Measurements from ENCODE around the gene SERPINA4.

The SERPINA4 gene

GRCh38 chr14:94543449-94544124 lies 17.7 kb upstream of the SERPINA4 start:
- DNase-seq = no peak

- DNase-seq = no peak
These were observed 16.5 kb upstream of the SERPINA4 start for GRCh38 chr14:94544726-94545125.

- DNase-seq = no peak
These were observed 16.0 kb upstream of the SERPINA4 start for GRCh38 chr14:94545131-94545841.

GRCh38 chr14:94547151-94547680 lies 14.0 kb upstream of the SERPINA4 start:
- DNase-seq = no peak

GRCh38 chr14:94547726-94548125 lies 13.5 kb upstream of the SERPINA4 start:
- no peak for DNase-seq

GRCh38 chr14:94548131-94548998 lies 12.9 kb upstream of the SERPINA4 start:
- no peak for DNase-seq

GRCh38 chr14:94548999-94549985 lies 11.9 kb upstream of the SERPINA4 start:
- DNase-seq = peak; percentile 71

- DNase-seq = no peak
These were observed 11.2 kb upstream of the SERPINA4 start for GRCh38 chr14:94550041-94550440.

GRCh38 chr14:94555991-94556390 lies 5.3 kb upstream of the SERPINA4 start:
- DNase-seq = no peak

GRCh38 chr14:94557327-94557726 lies 3.9 kb upstream of the SERPINA4 start:
- DNase-seq = no peak

GRCh38 chr14:94558842-94559241 lies 2.4 kb upstream of the SERPINA4 start:
- DNase-seq = no peak

GRCh38 chr14:94559638-94560290 lies 1.5 kb upstream of the SERPINA4 start:
- DNase-seq = no peak

GRCh38 chr14:94560291-94560665 lies 964 bp upstream of the SERPINA4 start:
- no peak for DNase-seq

- no peak for DNase-seq
These were observed 391 bp downstream of the SERPINA4 start for GRCh38 chr14:94561656-94562010.

GRCh38 chr14:94562022-94562421 lies 780 bp downstream of the SERPINA4 start:
- no peak for DNase-seq

- no peak for DNase-seq
These were observed 2.0 kb downstream of the SERPINA4 start for GRCh38 chr14:94562941-94563883.

GRCh38 chr14:94564381-94564780 lies 3.1 kb downstream of the SERPINA4 start:
- no peak for DNase-seq

- no peak for DNase-seq
These were observed 6.9 kb downstream of the SERPINA4 start for GRCh38 chr14:94568186-94568585.

- DNase-seq = no peak
These were observed 8.2 kb downstream of the SERPINA4 start for GRCh38 chr14:94569381-94570001.

GRCh38 chr14:94570002-94570400 lies 8.8 kb downstream of the SERPINA4 start:
- DNase-seq = no peak

All from activated CD4-positive, CD25-positive, alpha-beta regulatory T cell treated with anti-CD3 and anti-CD28 coated beads, Interleukin-2, amount 50 U/mL, for 72 hours (primary cell).